ENCODE results near the gene IKBKE. TPM values are rescaled to one million over a fixed set of nuclear protein-coding genes. Genes with fewer than 3 reads are reported as not detected.

Gene IKBKE
- total and polyA plus RNA-seq, 10 of the 15 experiments (the other 5 are each of a cell fraction or from before 2014, with no cell fraction given) = 12.8 to 35.1 (median 23.1) TPM

DNA sequence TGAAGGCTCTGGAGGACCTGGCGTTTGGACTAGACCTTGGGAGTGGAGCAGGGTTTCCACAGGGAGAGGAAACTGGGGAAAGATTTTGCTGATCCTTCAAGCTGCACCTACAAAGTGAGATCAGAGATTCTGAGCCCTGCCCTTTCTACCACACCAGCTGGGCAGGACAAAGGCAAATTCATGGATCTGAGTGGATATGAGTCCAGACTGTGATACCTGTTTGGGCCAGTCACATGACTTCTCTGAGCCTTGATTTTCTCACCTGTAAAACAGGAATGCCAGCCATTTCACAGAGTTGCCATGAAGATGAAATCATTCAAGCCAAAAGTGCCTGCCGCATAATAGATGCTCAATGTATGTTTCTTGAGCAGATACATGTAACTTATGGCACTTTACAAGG is 32.1 kb downstream of the IKBKE start:
- RAD21 ChIA-PET (ENCODE audit: unreplicated experiment) = interaction anchor here (0.6 to 1.4 kb wide), 3 partner anchors 33 to 595 kb away, joined by 4 to 5 read pairs (median 5); no protein-coding TSS in a partner anchor
- Histone ChIP-seq H3K9ac (ENCODE audit: control insufficient read depth, insufficient read depth, low read length) (no peak overlapping the region), H3K4me2 (ENCODE audit: control insufficient read depth, insufficient read depth) (no peak overlapping the region), H2AFZ (ENCODE audit: control insufficient read depth, low read depth, low read length) (no peak overlapping the region), H3K4me3 (no peak overlapping the region), H3K79me2 (ENCODE audit: control insufficient read depth, insufficient read depth, low read length) (no peaks in the 10 kb centered on the region), H3K27me3 (replicated peaks in 1 of 2; ENCODE audit: control insufficient read depth in 2 of 2, insufficient read depth in 2 of 2, low read length in 1 of 2) (no peaks in the 10 kb centered on the region), H3K27ac (ENCODE audit: control insufficient read depth, insufficient read depth) (no peak overlapping the region), H3K9me3 (replicated peaks; ENCODE audit: control insufficient read depth, insufficient read depth, low read length) (no peaks in the 10 kb centered on the region), H4K20me1 (ENCODE audit: control insufficient read depth, insufficient read depth) (no peaks in the 10 kb centered on the region), H3K4me1 (ENCODE audit: control insufficient read depth, insufficient read depth, low read length) (peaks cover 49% of the 10 kb centered on the region), H3K36me3 (ENCODE audit: control insufficient read depth in 2 of 2, insufficient read depth in 2 of 2, low read length in 1 of 2) (peaks cover 0 to 7% of the 10 kb centered on the region in 2 experiments; a peak in 2 of 4 replicates)
- POLR2A ChIA-PET = interaction anchor here (0.6 kb wide), 1 partner anchor 14 kb away, joined by 3 read pairs; no protein-coding TSS in a partner anchor
- SMC1A ChIA-PET (ENCODE audit: uncharacterized antibody, unreplicated experiment) = interaction anchor here (0.8 to 5.6 kb wide), 7 partner anchors 6 to 162 kb away, joined by 3 to 61 read pairs (median 7); no protein-coding TSS in a partner anchor
- CTCF ChIA-PET = interaction anchor here (0.8 to 2.6 kb wide), 5 partner anchors 12 to 504 kb away, joined by 3 to 11 read pairs (median 6); no protein-coding TSS in a partner anchor
- intact Hi-C loops (cut with micrococcal nuclease; ENCODE audit: unreplicated experiment) (loop anchor here (10.0 kb wide), 1 partner anchor 412 kb away; no protein-coding TSS in a partner anchor), in situ Hi-C loops (cut with MboI) (no loop called here)
- no peak for ATAC-seq
- BruUV-seq (replicated peaks) = no TSS peak
- no peak for FAIRE-seq
- 93% methylated on average over 2 of the region's 2 CpGs for WGBS (ENCODE audit: insufficient coverage, insufficient replicate concordance, low lambda C conversion rate, missing lambda C conversion rate)
- no peak for DNase-seq (ENCODE audit: low read depth, low spot score)
- TF ChIP-seq CEBPB (IDR thresholded peaks at IDR 0.05; ENCODE audit: borderline replicate concordance in 1 of 2, low read depth in 2 of 2, low read length in 2 of 2) (no peak), SREBF2 (IDR thresholded peaks at IDR 0.05; ENCODE audit: low read length) (no peak), GATAD2B (conservative IDR thresholded peaks at IDR 0.05; ENCODE audit: low read depth) (no peak), POLR2A (IDR thresholded peaks at IDR 0.05; ENCODE audit: low read depth, low read length) (no peak), IRF4 (IDR thresholded peaks at IDR 0.05; ENCODE audit: low read depth, low read length) (no peak), NR2C1 (IDR thresholded peaks at IDR 0.05) (no peak)
- TF ChIP-seq, protein P1, sequence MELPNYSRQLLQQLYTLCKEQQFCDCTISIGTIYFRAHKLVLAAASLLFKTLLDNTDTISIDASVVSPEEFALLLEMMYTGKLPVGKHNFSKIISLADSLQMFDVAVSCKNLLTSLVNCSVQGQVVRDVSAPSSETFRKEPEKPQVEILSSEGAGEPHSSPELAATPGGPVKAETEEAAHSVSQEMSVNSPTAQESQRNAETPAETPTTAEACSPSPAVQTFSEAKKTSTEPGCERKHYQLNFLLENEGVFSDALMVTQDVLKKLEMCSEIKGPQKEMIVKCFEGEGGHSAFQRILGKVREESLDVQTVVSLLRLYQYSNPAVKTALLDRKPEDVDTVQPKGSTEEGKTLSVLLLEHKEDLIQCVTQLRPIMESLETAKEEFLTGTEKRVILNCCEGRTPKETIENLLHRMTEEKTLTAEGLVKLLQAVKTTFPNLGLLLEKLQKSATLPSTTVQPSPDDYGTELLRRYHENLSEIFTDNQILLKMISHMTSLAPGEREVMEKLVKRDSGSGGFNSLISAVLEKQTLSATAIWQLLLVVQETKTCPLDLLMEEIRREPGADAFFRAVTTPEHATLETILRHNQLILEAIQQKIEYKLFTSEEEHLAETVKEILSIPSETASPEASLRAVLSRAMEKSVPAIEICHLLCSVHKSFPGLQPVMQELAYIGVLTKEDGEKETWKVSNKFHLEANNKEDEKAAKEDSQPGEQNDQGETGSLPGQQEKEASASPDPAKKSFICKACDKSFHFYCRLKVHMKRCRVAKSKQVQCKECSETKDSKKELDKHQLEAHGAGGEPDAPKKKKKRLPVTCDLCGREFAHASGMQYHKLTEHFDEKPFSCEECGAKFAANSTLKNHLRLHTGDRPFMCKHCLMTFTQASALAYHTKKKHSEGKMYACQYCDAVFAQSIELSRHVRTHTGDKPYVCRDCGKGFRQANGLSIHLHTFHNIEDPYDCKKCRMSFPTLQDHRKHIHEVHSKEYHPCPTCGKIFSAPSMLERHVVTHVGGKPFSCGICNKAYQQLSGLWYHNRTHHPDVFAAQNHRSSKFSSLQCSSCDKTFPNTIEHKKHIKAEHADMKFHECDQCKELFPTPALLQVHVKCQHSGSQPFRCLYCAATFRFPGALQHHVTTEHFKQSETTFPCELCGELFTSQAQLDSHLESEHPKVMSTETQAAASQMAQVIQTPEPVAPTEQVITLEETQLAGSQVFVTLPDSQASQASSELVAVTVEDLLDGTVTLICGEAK (IDR thresholded peaks at IDR 0.05; ENCODE audit: borderline replicate concordance) = no peak
- TF ChIP-seq, protein P2, sequence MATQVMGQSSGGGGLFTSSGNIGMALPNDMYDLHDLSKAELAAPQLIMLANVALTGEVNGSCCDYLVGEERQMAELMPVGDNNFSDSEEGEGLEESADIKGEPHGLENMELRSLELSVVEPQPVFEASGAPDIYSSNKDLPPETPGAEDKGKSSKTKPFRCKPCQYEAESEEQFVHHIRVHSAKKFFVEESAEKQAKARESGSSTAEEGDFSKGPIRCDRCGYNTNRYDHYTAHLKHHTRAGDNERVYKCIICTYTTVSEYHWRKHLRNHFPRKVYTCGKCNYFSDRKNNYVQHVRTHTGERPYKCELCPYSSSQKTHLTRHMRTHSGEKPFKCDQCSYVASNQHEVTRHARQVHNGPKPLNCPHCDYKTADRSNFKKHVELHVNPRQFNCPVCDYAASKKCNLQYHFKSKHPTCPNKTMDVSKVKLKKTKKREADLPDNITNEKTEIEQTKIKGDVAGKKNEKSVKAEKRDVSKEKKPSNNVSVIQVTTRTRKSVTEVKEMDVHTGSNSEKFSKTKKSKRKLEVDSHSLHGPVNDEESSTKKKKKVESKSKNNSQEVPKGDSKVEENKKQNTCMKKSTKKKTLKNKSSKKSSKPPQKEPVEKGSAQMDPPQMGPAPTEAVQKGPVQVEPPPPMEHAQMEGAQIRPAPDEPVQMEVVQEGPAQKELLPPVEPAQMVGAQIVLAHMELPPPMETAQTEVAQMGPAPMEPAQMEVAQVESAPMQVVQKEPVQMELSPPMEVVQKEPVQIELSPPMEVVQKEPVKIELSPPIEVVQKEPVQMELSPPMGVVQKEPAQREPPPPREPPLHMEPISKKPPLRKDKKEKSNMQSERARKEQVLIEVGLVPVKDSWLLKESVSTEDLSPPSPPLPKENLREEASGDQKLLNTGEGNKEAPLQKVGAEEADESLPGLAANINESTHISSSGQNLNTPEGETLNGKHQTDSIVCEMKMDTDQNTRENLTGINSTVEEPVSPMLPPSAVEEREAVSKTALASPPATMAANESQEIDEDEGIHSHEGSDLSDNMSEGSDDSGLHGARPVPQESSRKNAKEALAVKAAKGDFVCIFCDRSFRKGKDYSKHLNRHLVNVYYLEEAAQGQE (IDR thresholded peaks at IDR 0.05; ENCODE audit: low read depth, low read length) = no peak
- TF ChIP-seq, protein P3, sequence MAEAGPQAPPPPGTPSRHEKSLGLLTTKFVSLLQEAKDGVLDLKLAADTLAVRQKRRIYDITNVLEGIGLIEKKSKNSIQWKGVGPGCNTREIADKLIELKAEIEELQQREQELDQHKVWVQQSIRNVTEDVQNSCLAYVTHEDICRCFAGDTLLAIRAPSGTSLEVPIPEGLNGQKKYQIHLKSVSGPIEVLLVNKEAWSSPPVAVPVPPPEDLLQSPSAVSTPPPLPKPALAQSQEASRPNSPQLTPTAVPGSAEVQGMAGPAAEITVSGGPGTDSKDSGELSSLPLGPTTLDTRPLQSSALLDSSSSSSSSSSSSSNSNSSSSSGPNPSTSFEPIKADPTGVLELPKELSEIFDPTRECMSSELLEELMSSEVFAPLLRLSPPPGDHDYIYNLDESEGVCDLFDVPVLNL (IDR thresholded peaks at IDR 0.05; ENCODE audit: low read depth, low read length) = no peak
- TF ChIP-seq, protein P4, sequence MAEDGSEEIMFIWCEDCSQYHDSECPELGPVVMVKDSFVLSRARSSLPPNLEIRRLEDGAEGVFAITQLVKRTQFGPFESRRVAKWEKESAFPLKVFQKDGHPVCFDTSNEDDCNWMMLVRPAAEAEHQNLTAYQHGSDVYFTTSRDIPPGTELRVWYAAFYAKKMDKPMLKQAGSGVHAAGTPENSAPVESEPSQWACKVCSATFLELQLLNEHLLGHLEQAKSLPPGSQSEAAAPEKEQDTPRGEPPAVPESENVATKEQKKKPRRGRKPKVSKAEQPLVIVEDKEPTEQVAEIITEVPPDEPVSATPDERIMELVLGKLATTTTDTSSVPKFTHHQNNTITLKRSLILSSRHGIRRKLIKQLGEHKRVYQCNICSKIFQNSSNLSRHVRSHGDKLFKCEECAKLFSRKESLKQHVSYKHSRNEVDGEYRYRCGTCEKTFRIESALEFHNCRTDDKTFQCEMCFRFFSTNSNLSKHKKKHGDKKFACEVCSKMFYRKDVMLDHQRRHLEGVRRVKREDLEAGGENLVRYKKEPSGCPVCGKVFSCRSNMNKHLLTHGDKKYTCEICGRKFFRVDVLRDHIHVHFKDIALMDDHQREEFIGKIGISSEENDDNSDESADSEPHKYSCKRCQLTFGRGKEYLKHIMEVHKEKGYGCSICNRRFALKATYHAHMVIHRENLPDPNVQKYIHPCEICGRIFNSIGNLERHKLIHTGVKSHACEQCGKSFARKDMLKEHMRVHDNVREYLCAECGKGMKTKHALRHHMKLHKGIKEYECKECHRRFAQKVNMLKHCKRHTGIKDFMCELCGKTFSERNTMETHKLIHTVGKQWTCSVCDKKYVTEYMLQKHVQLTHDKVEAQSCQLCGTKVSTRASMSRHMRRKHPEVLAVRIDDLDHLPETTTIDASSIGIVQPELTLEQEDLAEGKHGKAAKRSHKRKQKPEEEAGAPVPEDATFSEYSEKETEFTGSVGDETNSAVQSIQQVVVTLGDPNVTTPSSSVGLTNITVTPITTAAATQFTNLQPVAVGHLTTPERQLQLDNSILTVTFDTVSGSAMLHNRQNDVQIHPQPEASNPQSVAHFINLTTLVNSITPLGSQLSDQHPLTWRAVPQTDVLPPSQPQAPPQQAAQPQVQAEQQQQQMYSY (CRISPR knock-in tag; IDR thresholded peaks at IDR 0.05) = no peak
- TF ChIP-seq, protein P5, sequence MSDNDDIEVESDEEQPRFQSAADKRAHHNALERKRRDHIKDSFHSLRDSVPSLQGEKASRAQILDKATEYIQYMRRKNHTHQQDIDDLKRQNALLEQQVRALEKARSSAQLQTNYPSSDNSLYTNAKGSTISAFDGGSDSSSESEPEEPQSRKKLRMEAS (IDR thresholded peaks at IDR 0.05; ENCODE audit: low read depth, low read length) = no peak

Measured in GM12878 (cell line).